Measurements from ENCODE around the gene PLXNB2. TPM values are rescaled to one million over a fixed set of nuclear protein-coding genes. Genes with fewer than 3 reads are reported as not detected.

Gene PLXNB2
- total and polyA plus RNA-seq, 2 donors (not counting 1 experiment from before 2014, with no cell fraction given) = 62.7 to 209 TPM

- TF ChIP-seq EZH2 (IDR thresholded peaks at IDR 0.05; ENCODE audit: low read length, missing control alignments) (no peak), CTCF (conservative IDR thresholded peaks at IDR 0.05 in 1 of 2, IDR thresholded peaks at IDR 0.05 in 1 of 2; ENCODE audit: low read depth in 1 of 2, low read length in 2 of 2) (no peak)
- peaks cover 7% of the 10 kb centered on the region for H3K36me3 ChIP-seq (ENCODE audit: control insufficient read depth, insufficient read depth, low read length)
- H3K9ac ChIP-seq (ENCODE audit: insufficient read depth, low read length) = peak overlapping the region; percentile 30
- H3K4me3 ChIP-seq (replicated peaks in 1 of 4; ENCODE audit: control extremely low read depth in 1 of 4, insufficient read depth in 1 of 4, low read depth in 3 of 4, low read length in 4 of 4) = no peak overlapping the region
- H3K27me3 ChIP-seq (ENCODE audit: control insufficient read depth, insufficient read depth, low read length) = no peaks in the 10 kb centered on the region
- peak overlapping the region; percentile 51 for H3K27ac ChIP-seq (ENCODE audit: insufficient read depth, low read length)
- no peak overlapping the region for H2AFZ ChIP-seq (ENCODE audit: low read length)
- peaks cover 26% of the 10 kb centered on the region for H3K79me2 ChIP-seq (ENCODE audit: control insufficient read depth, insufficient read depth, low read length)
- peak overlapping the region; percentile 59 for H3K4me2 ChIP-seq (ENCODE audit: extremely low read depth, insufficient read depth, low read length)
- DNase-seq (ENCODE audit: low read depth in 2 of 2) = no peak
- H3K9me3 ChIP-seq (ENCODE audit: control insufficient read depth, insufficient read depth, low read depth, low read length) = no peaks in the 10 kb centered on the region
- H3K4me1 ChIP-seq (ENCODE audit: control insufficient read depth, extremely low read depth, insufficient read depth, low read length) = peaks cover 27% of the 10 kb centered on the region
- H4K20me1 ChIP-seq (ENCODE audit: control insufficient read depth, extremely low read depth, insufficient read depth, low read length) = no peaks in the 10 kb centered on the region
Measured at GRCh38 chr22:50308986-50309600, 1.6 kb upstream of the PLXNB2 start.

- no peaks in the 10 kb centered on the region for H3K9me3 ChIP-seq (ENCODE audit: control insufficient read depth, insufficient read depth, low read depth, low read length)
- H3K4me2 ChIP-seq (ENCODE audit: extremely low read depth, insufficient read depth, low read length) = peak overlapping the region; percentile 59
- no peaks in the 10 kb centered on the region for H4K20me1 ChIP-seq (ENCODE audit: control insufficient read depth, extremely low read depth, insufficient read depth, low read length)
- H3K27ac ChIP-seq (ENCODE audit: insufficient read depth, low read length) = peak overlapping the region; percentile 51
- H3K36me3 ChIP-seq (ENCODE audit: control insufficient read depth, insufficient read depth, low read length) = peaks cover 8% of the 10 kb centered on the region
- H3K9ac ChIP-seq (ENCODE audit: insufficient read depth, low read length) = peak overlapping the region; percentile 30
- peaks cover 31% of the 10 kb centered on the region for H3K79me2 ChIP-seq (ENCODE audit: control insufficient read depth, insufficient read depth, low read length)
- no peaks in the 10 kb centered on the region for H3K27me3 ChIP-seq (ENCODE audit: control insufficient read depth, insufficient read depth, low read length)
- no peak overlapping the region for H2AFZ ChIP-seq (ENCODE audit: low read length)
- DNase-seq (ENCODE audit: low read depth in 2 of 2) = peak; percentile 58 to 68
- H3K4me1 ChIP-seq (ENCODE audit: control insufficient read depth, extremely low read depth, insufficient read depth, low read length) = peaks cover 32% of the 10 kb centered on the region
- TF ChIP-seq EZH2 (IDR thresholded peaks at IDR 0.05; ENCODE audit: low read length, missing control alignments) = no peak
- TF ChIP-seq CTCF (conservative IDR thresholded peaks at IDR 0.05 in 1 of 2, IDR thresholded peaks at IDR 0.05 in 1 of 2; ENCODE audit: low read depth in 1 of 2, low read length in 2 of 2) = no peak
- no peak overlapping the region for H3K4me3 ChIP-seq (replicated peaks in 1 of 4; ENCODE audit: control extremely low read depth in 1 of 4, insufficient read depth in 1 of 4, low read depth in 3 of 4, low read length in 4 of 4)
Measured at GRCh38 chr22:50308597-50308935, 1.1 kb upstream of the PLXNB2 start.

GRCh38 chr22:50307890-50308596, 597 bp upstream of the PLXNB2 start:
- no peak overlapping the region for H3K4me3 ChIP-seq (replicated peaks in 1 of 4; ENCODE audit: control extremely low read depth in 1 of 4, insufficient read depth in 1 of 4, low read depth in 3 of 4, low read length in 4 of 4)
- no peak for TF ChIP-seq EZH2 (IDR thresholded peaks at IDR 0.05; ENCODE audit: low read length, missing control alignments)
- no peak for TF ChIP-seq CTCF (conservative IDR thresholded peaks at IDR 0.05 in 1 of 2, IDR thresholded peaks at IDR 0.05 in 1 of 2; ENCODE audit: low read depth in 1 of 2, low read length in 2 of 2)
- H3K27me3 ChIP-seq (ENCODE audit: control insufficient read depth, insufficient read depth, low read length) = no peaks in the 10 kb centered on the region
- H3K4me1 ChIP-seq (ENCODE audit: control insufficient read depth, extremely low read depth, insufficient read depth, low read length) = peaks cover 35% of the 10 kb centered on the region
- H4K20me1 ChIP-seq (ENCODE audit: control insufficient read depth, extremely low read depth, insufficient read depth, low read length) = no peaks in the 10 kb centered on the region
- no peak overlapping the region for H3K27ac ChIP-seq (ENCODE audit: insufficient read depth, low read length)
- H3K79me2 ChIP-seq (ENCODE audit: control insufficient read depth, insufficient read depth, low read length) = peaks cover 36% of the 10 kb centered on the region
- H2AFZ ChIP-seq (ENCODE audit: low read length) = no peak overlapping the region
- H3K9ac ChIP-seq (ENCODE audit: insufficient read depth, low read length) = peak overlapping the region; percentile 16
- no peaks in the 10 kb centered on the region for H3K9me3 ChIP-seq (ENCODE audit: control insufficient read depth, insufficient read depth, low read depth, low read length)
- H3K4me2 ChIP-seq (ENCODE audit: extremely low read depth, insufficient read depth, low read length) = no peak overlapping the region
- H3K36me3 ChIP-seq (ENCODE audit: control insufficient read depth, insufficient read depth, low read length) = peaks cover 9% of the 10 kb centered on the region
- DNase-seq (ENCODE audit: low read depth in 2 of 2) = no peak
